Hippocampal formation (tissue), 2 donors: Measurements from ENCODE around the gene ZNF722.
"Not testable (repeated sequence)": the region's sequence is repeated elsewhere in the genome, so short reads cannot be mapped to it uniquely, and the experiment has no call there.

ENCODE experiments used
- DNase-seq, 2 donors: peaks; one replicate each; lab custom pipeline; 2025; lab: John Stamatoyannopoulos, UW

ZNF722 gene

GRCh38 chr7:63998549-63998948, at the start of gene ZNF722:
Gene ZNF722, plus strand, starts transcription at chr7:63998849. Its CDS starts 113 bp downstream, at chr7:63998962.
- DNase-seq, result no peak

GRCh38 chr7:63953181-63953580, 45.5 kb upstream of the ZNF722 start:
- no peak for DNase-seq

GRCh38 chr7:63968629-63969028, 30.0 kb upstream of the ZNF722 start:
- DNase-seq, result no peak

GRCh38 chr7:64015496-64015895, 16.8 kb downstream of the ZNF722 start:
- DNase-seq, result not testable (repeated sequence)

- DNase-seq, result no peak
Measured at GRCh38 chr7:64035388-64035787, 36.7 kb downstream of the ZNF722 start.

GRCh38 chr7:64037095-64037494, 38.4 kb downstream of the ZNF722 start:
- no peak for DNase-seq

DNA sequence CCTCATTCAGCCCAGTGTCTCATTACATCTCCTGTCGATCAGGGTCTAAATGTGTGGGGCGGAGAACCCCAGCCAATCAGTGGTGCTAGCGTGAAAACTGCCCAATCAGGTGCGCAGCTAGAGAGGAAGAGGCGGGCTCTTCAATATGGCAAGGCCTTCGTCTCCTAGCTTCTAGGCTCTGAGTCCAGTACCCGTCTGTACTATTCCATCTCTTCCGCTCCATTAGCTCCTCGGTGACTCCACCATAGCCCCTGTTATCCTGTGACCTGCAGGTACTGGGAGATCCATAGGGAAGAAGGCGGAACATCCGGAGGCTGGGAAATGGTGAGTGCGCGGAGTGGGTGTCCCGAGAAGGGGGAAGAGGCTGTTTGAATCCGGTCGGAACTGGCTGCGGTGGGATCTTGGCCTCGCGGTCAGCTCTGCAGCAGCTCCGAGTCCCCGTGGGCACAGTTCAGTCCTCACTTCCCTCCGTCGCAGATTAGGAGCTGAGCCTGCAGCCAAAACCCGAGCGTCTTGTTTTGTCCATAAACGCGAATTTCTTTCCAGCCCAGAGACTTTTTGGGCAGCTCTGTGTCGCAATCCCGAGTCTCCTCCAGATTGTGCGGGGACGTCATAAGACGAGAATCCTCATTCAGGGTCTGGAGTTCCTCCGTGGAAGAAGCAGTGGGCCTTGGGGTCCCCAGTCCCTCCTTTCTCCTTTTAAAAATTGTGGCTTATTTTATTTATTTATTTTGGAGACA, 46.8 kb downstream of the ZNF722 start, which contains the start of gene ZNF727:
TSS of gene ZNF727 (plus strand) at position 134 of the 740 bp plus-strand sequence. CDS start at position 322, 188 bp downstream.
- DNase-seq, result peak; percentile 75 to 77

DNA sequence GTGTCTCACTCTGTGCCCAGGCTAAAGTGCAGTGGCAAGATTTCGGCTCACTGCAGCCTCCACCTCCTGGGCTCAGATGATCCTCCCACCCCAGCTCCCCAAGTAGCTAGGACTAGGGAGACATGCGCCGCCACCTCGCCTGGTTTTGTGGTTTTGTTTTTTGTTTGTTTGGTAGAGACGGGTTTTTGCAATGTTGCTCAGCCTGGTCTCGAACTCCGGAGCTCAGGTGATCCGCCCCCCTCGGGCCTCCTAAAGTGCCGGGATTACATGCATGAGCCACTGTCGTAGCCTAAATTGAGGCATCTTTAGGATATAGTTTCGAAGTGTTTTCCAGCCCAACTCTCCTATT, 47.4 kb downstream of the ZNF722 start:
- DNase-seq, result peak in 1 of 2 donors; percentile 22
